PC-3 (cell line): ENCODE measurements around the gene NDEL1. TPM values are rescaled to one million over a fixed set of nuclear protein-coding genes. Genes with fewer than 3 reads are reported as not detected.

ENCODE experiments used
- ATAC-seq: fragments of 200-7000 bp; cut with Tn5 transposase; 2 replicates; pipeline ENCODE4 v1.9.1; 2020; ENCODE audit warnings: mild to moderate bottlenecking, moderate library complexity
- BruUV-seq: library from RNA; stranded (reverse); fragments of 400-500 nt; replicated peaks from 2 replicates; lab custom pipeline; 2021; lab: Mats Ljungman, UMichigan
- CTCF ChIA-PET: fragments of 300-600 bp; sonication (Branson Sonifier 250); formaldehyde crosslinking; loops from one replicate; lab custom pipeline; 2022; ENCODE audit warnings: antibody characterized with exemption; lab: Charles Lee
- POLR2A ChIA-PET: fragments of 300-600 bp; sonication (Branson Sonifier 250); formaldehyde crosslinking; loops from one replicate; lab custom pipeline; 2022; ENCODE audit warnings: antibody characterized with exemption; ENCODE audit not compliant: unreplicated experiment; lab: Charles Lee
- DNase-seq: peaks from one replicate; pipeline ENCODE4 v3.0.0-alpha.2; 2015
- H2AFZ ChIP-seq: fragments of 300-600 bp; sonication (generic); 2 replicates; pipeline ENCODE4 v1.6.0; 2016; ENCODE audit warnings: antibody characterized with exemption, low read length
- H3F3A ChIP-seq: fragments of 300-600 bp; sonication (generic); one replicate; pipeline ENCODE4 v1.6.0; 2017; ENCODE audit warnings: antibody characterized with exemption, low read length, control low read depth, mild to moderate bottlenecking; ENCODE audit not compliant: unreplicated experiment
- H3K27ac ChIP-seq: fragments of 300-600 bp; sonication (generic); 2 replicates; pipeline ENCODE4 v1.5.1; 2016; ENCODE audit warnings: mild to moderate bottlenecking, low read length
- H3K27me3 ChIP-seq: fragments of 300-600 bp; sonication (generic); 2 replicates; pipeline ENCODE4 v1.6.1; 2016; ENCODE audit warnings: low read length, mixed read lengths
- H3K36me3 ChIP-seq: fragments of 300-600 bp; sonication (generic); 2 replicates; pipeline ENCODE4 v1.6.1; 2016; ENCODE audit warnings: low read depth, mixed run types, low read length, mixed read lengths
- H3K4me1 ChIP-seq: fragments of 300-600 bp; sonication (generic); 2 replicates; pipeline ENCODE4 v1.5.1; 2016; ENCODE audit warnings: low read length; ENCODE audit not compliant: insufficient read depth
- H3K4me2 ChIP-seq: fragments of 300-600 bp; sonication (generic); 2 replicates; pipeline ENCODE4 v1.6.0; 2016; ENCODE audit warnings: low read length
- H3K4me3 ChIP-seq: fragments of 300-600 bp; sonication (generic); 2 replicates; pipeline ENCODE4 v1.5.1; 2016; ENCODE audit warnings: mild to moderate bottlenecking, low read length, mixed read lengths
- H3K79me2 ChIP-seq: fragments of 300-600 bp; sonication (generic); 2 replicates; pipeline ENCODE4 v1.6.1; 2017; ENCODE audit warnings: low read length, mixed read lengths
- H3K9ac ChIP-seq: fragments of 300-600 bp; sonication (generic); 2 replicates; pipeline ENCODE4 v1.6.0; 2016; ENCODE audit warnings: mild to moderate bottlenecking, low read length
- H3K9me2 ChIP-seq: fragments of 300-600 bp; sonication (generic); replicated peaks from 2 replicates; pipeline ENCODE4 v1.6.1; 2016; ENCODE audit warnings: mixed run types, low read length, mixed read lengths
- H3K9me3 ChIP-seq: fragments of 300-600 bp; sonication (generic); 2 replicates; pipeline ENCODE4 v1.6.1; 2016; ENCODE audit warnings: low read length, mixed read lengths
- H4K20me1 ChIP-seq: fragments of 300-600 bp; sonication (generic); 2 replicates; pipeline ENCODE4 v1.6.1; 2016; ENCODE audit warnings: low read length, mixed read lengths
- CTCF ChIP-seq: fragments of 300-600 bp; sonication (generic); conservative IDR thresholded peaks from 2 replicates; pipeline ENCODE4 v1.5.1; 2017; ENCODE audit warnings: antibody characterized with exemption, low read depth, mild to moderate bottlenecking, low read length
- EZH2 ChIP-seq: fragments of 300-600 bp; sonication (generic); IDR thresholded peaks from one replicate; pipeline ENCODE4 v1.6.1; 2017; ENCODE audit warnings: antibody characterized with exemption, mild to moderate bottlenecking, low read length; ENCODE audit not compliant: unreplicated experiment
- EZH2phosphoT487 ChIP-seq: fragments of 300-600 bp; sonication (generic); IDR thresholded peaks from 2 replicates; pipeline ENCODE4 v1.6.1; 2018; ENCODE audit warnings: mild to moderate bottlenecking, antibody characterized with exemption, low read length, borderline replicate concordance
- intact Hi-C: fragments of 100-400 bp; cut with micrococcal nuclease; formaldehyde crosslinking; loops from 2 replicates; pipeline ENCODE4 v1.9.0; 2023
- total RNA-seq: library from RNA; depleted of rRNA; stranded (reverse); fragments of >200 nt; gene quantifications from 2 replicates; pipeline ENCODE4 v1.2.3, GENCODE V29; 2014

Gene NDEL1
- total RNA-seq, 1 experiment from 2014 or later: 32.7 TPM

GRCh38 chr17:8453326-8453725, 17.6 kb downstream of the NDEL1 start:
- intact Hi-C loops: no loop called here
- Histone ChIP-seq H3K27ac (no peak overlapping the region), H3K27me3 (no peaks in the 10 kb centered on the region), H3K4me2 (no peak overlapping the region), H3K9ac (no peak overlapping the region), H2AFZ (no peak overlapping the region), H3K9me2 (no peaks in the 10 kb centered on the region), H3K79me2 (no peaks in the 10 kb centered on the region), H3K9me3 (no peaks in the 10 kb centered on the region), H3K4me3 (no peak overlapping the region), H3F3A (no peaks in the 10 kb centered on the region), H3K4me1 (no peaks in the 10 kb centered on the region), H4K20me1 (no peaks in the 10 kb centered on the region), H3K36me3 (peaks cover 44% of the 10 kb centered on the region)
- ChIA-PET CTCF (no interaction called here), POLR2A (no interaction called here)
- no peak for TF ChIP-seq EZH2phosphoT487
- TF ChIP-seq EZH2: no peak
- no peak for TF ChIP-seq CTCF
- no peak for DNase-seq
- no TSS peak for BruUV-seq
- no peak for ATAC-seq

GRCh38 chr17:8455665-8456209, 20.1 kb downstream of the NDEL1 start:
- POLR2A ChIA-PET: no interaction called here

GRCh38 chr17:8458128-8458527, 22.4 kb downstream of the NDEL1 start:
- Histone ChIP-seq H3K4me1 (no peaks in the 10 kb centered on the region), H3K4me2 (no peak overlapping the region), H3K9ac (no peak overlapping the region), H3K27me3 (no peaks in the 10 kb centered on the region), H3K36me3 (peaks cover 32% of the 10 kb centered on the region; the same call in 1 of the 2 replicates), H4K20me1 (no peaks in the 10 kb centered on the region), H3K9me2 (no peaks in the 10 kb centered on the region), H3K27ac (no peak overlapping the region), H3K79me2 (no peaks in the 10 kb centered on the region), H3F3A (no peaks in the 10 kb centered on the region), H2AFZ (no peak overlapping the region), H3K9me3 (no peaks in the 10 kb centered on the region), H3K4me3 (no peak overlapping the region)
- ChIA-PET POLR2A (no interaction called here), CTCF (no interaction called here)
- BruUV-seq: no TSS peak
- TF ChIP-seq EZH2phosphoT487 (no peak), CTCF (no peak), EZH2 (no peak)
- ATAC-seq (no peak), DNase-seq (no peak)
- intact Hi-C loops: no loop called here

More at GRCh38 chr17:8455665-8456209, 20.1 kb downstream of the NDEL1 start:
- intact Hi-C loops: no loop called here
- ATAC-seq: no peak
- H3K27me3 ChIP-seq: no peaks in the 10 kb centered on the region
- H3F3A ChIP-seq: no peaks in the 10 kb centered on the region
- no peak overlapping the region for H3K4me3 ChIP-seq
- H3K27ac ChIP-seq: no peak overlapping the region
- H3K9me2 ChIP-seq: no peaks in the 10 kb centered on the region
- no peak overlapping the region for H2AFZ ChIP-seq
- H3K4me1 ChIP-seq: no peaks in the 10 kb centered on the region
- no peak overlapping the region for H3K9ac ChIP-seq
- H3K4me2 ChIP-seq: no peak overlapping the region
- no peaks in the 10 kb centered on the region for H3K9me3 ChIP-seq
- DNase-seq: no peak
- no TSS peak for BruUV-seq
- no peaks in the 10 kb centered on the region for H3K79me2 ChIP-seq
- peaks cover 41% of the 10 kb centered on the region for H3K36me3 ChIP-seq
- no peaks in the 10 kb centered on the region for H4K20me1 ChIP-seq
- TF ChIP-seq EZH2: no peak
- CTCF ChIA-PET: no interaction called here
